Thyroid gland (tissue), 4 donors: ENCODE measurements around the gene FNTB. TPM values are rescaled to one million over a fixed set of nuclear protein-coding genes. Genes with fewer than 3 reads are reported as not detected.

Experiments
- DNase-seq, 2 donors: peaks; one replicate each; pipeline ENCODE4 v3.0.0-alpha.2; 2019
- H3K27ac ChIP-seq, 3 donors: fragments of 200-600 bp; sonication (generic); 1 replicate in 2 of 3; 2 replicates in 1 of 3; pipeline ENCODE4 v1.5.1; 2016 to 2019; ENCODE audit warnings: mild to moderate bottlenecking in 1 of 3, moderate library complexity in 1 of 3
- H3K27me3 ChIP-seq: fragments of 200-600 bp; sonication (generic); one replicate; pipeline ENCODE4 v1.5.1; 2019
- H3K36me3 ChIP-seq, 2 donors: fragments of 200-600 bp; sonication (generic); one replicate each; pipeline ENCODE4 v1.5.1; 2016 to 2019
- H3K4me1 ChIP-seq, 2 donors: fragments of 200-600 bp; sonication (generic); one replicate each; pipeline ENCODE4 v1.5.1; 2017 to 2019
- H3K4me3 ChIP-seq, 3 donors: fragments of 200-600 bp; sonication (generic); replicated peaks in 1 of 3; 1 replicate in 2 of 3; 2 replicates in 1 of 3; pipeline ENCODE4 v1.5.1; 2016; ENCODE audit warnings: mild to moderate bottlenecking in 1 of 3
- H3K9me3 ChIP-seq: fragments of 200-600 bp; sonication (generic); one replicate; pipeline ENCODE4 v1.5.1; 2017
- POLR2A ChIP-seq, 2 donors: fragments of 450-650 bp; IDR thresholded peaks; one replicate each; pipeline ENCODE4 v1.6.1; 2017; ENCODE audit warnings: antibody characterized with exemption in 2 of 2, mild to moderate bottlenecking in 2 of 2, moderate library complexity in 1 of 2
- WGBS, 2 donors: methylation state at CpG; one replicate each; pipeline ENCODE4 v1.1.5; 2017; 5-methylcytosine and 5-hydroxymethylcytosine counted together
- intact Hi-C: fragments of 100-400 bp; cut with DNase I; formaldehyde crosslinking; loops from one replicate; pipeline ENCODE4 v1.15.1; 2023
- total RNA-seq, 4 donors: library from RNA; depleted of rRNA; stranded (reverse); fragments of >200 nt; gene quantifications; one replicate each; pipeline ENCODE4 v1.2.3, GENCODE V29; 2016
- TF ChIP-seq, protein P1 (sequence below), 6 experiments: fragments of 200-600 bp in 3 of 6; fragments of 450-650 bp in 3 of 6; sonication (generic) in 3 of 6; IDR thresholded peaks; one replicate each; pipeline ENCODE4 v1.5.1; 2016 to 2019; ENCODE audit warnings: antibody characterized with exemption in 6 of 6, mild to moderate bottlenecking in 2 of 6, inconsistent platforms in 1 of 6, moderate library complexity in 1 of 6

The FNTB gene
- total RNA-seq, 4 donors from 2014 or later: 7.8 to 27.0 (median 18.8) TPM

DNA sequence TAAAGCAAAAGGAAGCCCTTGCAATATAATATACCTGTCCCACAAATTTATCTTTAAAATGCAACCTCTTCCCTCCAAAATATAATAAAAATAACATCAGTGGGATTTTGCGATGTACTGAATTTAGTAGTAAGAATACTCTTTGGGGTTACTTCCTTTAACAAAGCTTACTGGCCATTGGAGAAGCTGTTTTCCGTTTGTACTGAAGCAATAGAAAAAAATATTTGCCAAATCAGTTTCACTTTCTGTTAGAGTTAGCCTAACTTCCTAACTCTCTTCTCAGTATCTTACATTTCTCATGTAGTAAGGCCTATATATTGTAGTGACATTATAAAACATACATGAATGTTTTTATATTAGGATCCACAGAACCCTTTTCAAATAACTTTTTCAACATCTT, 111.9 kb downstream of the FNTB start:
- Histone ChIP-seq H3K4me1 (peaks cover 31 to 54% of the 10 kb centered on the region in 2 donors), H3K36me3 (peaks cover under 1 to 5% of the 10 kb centered on the region in 2 donors), H3K27me3 (no peaks in the 10 kb centered on the region), H3K27ac (peak overlapping the region; percentile 14 to 48 (median 41)), H3K9me3 (no peaks in the 10 kb centered on the region), H3K4me3 (no peak overlapping the region)
- intact Hi-C loops: no loop called here
- DNase-seq: no peak
- 28 to 47% methylated on average over 2 of the region's 2 CpGs for WGBS, 2 donors
- TF ChIP-seq, protein P1, sequence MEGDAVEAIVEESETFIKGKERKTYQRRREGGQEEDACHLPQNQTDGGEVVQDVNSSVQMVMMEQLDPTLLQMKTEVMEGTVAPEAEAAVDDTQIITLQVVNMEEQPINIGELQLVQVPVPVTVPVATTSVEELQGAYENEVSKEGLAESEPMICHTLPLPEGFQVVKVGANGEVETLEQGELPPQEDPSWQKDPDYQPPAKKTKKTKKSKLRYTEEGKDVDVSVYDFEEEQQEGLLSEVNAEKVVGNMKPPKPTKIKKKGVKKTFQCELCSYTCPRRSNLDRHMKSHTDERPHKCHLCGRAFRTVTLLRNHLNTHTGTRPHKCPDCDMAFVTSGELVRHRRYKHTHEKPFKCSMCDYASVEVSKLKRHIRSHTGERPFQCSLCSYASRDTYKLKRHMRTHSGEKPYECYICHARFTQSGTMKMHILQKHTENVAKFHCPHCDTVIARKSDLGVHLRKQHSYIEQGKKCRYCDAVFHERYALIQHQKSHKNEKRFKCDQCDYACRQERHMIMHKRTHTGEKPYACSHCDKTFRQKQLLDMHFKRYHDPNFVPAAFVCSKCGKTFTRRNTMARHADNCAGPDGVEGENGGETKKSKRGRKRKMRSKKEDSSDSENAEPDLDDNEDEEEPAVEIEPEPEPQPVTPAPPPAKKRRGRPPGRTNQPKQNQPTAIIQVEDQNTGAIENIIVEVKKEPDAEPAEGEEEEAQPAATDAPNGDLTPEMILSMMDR (IDR thresholded peaks at IDR 0.05): no peak
- TF ChIP-seq POLR2A (IDR thresholded peaks at IDR 0.05): no peak

DNA sequence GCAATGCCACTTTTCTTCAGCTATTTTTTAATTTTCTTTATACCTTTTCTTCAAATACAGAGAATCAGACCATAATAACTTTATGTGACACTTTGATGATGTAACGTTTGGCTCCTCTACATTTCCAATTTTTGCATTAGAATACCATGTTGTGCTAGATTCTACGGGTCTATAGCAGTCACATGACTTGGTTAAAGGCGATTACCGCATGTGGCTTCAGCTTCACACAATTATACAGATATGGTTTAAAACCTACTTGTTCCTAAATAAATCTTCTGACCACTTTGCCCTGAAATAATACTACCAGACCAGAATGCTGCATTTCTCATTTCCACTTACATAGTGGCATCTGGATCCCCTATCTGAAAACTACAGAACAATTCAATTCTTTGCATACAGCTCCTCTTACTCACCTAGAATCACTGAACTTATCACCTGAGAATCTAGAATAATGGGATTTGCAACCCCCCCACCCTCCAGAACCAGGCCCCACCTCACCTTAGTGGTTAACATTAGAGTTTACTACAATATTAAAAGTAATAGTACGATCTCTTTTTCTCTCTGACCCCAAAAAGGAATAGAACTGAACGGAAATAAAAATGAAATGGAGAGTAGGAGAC, 114.3 kb downstream of the FNTB start:
- no peaks in the 10 kb centered on the region for H3K36me3 ChIP-seq
- no peak for DNase-seq
- H3K9me3 ChIP-seq: no peaks in the 10 kb centered on the region
- H3K4me3 ChIP-seq: peak overlapping the region in 2 of 3 donors; percentile 32 to 86
- H3K27ac ChIP-seq: peak overlapping the region in 2 of 3 donors; percentile 20 to 85
- intact Hi-C loops: no loop called here
- TF ChIP-seq, protein P1 (IDR thresholded peaks at IDR 0.05): no peak
- no peak for TF ChIP-seq POLR2A (IDR thresholded peaks at IDR 0.05)
- no peaks in the 10 kb centered on the region for H3K27me3 ChIP-seq
- H3K4me1 ChIP-seq: peaks cover 31 to 39% of the 10 kb centered on the region in 2 donors
- WGBS, 2 donors: 30 to 38% methylated on average over 6 of the region's 6 CpGs

DNA sequence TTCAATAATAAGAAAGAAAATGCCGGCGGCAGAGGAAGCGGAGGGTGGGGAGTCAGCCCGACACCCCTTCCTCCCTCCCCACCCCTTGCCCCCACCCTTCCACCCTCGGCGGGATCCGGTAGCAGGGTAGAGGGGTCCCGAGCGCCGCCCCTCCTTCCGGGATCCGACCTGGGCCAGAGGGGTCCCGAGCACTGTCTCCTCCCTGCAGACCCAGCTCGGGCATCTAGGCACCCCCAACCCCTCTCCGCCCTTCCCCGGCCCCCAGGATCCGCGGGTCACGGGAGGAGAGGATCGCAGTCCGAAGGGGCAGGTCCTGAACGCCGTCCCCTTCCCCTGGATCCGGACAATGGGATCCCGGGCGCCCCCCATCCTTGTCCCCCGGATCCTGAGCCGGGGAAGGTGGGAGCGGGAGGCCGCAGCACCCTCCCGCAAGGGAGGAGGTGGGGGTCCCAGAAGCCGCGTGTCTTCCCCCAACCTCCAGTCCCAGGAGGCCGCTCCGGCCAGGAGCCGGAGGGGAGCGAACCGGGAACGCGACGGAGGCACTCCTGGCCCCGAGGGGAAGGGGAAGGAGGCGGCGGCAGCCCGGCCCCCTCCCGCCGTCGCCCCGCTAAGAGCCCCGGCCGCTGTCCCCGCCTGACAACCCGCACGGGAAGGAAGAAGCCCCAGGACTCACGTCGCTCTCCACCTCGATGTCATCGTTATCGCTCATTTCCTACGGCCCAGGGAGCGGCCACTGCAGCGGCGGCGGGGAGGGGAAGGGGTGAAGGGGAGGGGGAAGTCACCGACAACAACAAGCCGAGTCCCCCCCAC, 115.1 kb downstream of the FNTB start:
- peak in 1 of 2 donors; percentile 12 for DNase-seq
- H3K27ac ChIP-seq: peak overlapping the region; percentile 80 to 85 (median 85)
- intact Hi-C loops: no loop called here

DNA sequence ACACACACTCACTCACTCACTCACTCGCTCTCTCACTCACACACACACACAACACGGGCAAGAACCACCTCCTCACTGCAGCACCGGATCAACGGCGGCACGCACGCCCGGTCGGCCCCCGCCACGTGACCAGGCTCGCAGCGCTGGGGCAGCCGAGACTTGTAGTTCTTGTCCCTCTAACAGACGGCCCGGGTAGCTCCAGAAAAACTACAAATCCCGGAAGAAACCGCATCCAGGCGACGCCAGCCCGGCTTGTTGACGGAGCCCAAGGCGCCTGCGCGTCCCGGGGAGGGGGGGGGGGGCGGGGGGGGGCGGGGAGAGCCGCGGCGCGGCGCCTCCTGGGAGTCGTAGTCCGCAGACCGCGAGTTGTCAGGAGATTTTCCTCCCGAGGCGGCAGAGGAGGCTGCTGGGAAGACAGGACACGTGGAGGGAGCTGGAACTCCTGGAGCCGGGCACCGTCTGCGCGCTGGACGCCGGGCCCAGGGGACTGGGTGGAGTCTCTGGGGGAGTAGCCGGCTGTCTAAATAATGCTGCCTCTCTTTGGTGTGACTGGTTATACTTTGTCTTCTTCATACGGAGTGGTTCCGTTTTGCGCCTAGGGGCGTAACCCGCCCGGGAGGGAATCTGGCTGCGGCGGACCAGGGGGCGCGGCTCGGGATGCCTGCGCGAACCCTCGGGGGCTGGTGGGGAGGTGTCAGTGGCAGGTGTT, 115.9 kb downstream of the FNTB start, which contains the start of gene MAX:
MAX (minus strand) TSS at position 77 of the 709 bp plus-strand sequence. CDS start 178 bp downstream, outside the sequence.
- TF ChIP-seq POLR2A (IDR thresholded peaks at IDR 0.05): peak; percentile 40 to 87
- TF ChIP-seq, protein P1 (IDR thresholded peaks at IDR 0.05): no peak
- H3K9me3 ChIP-seq: no peaks in the 10 kb centered on the region
- H3K36me3 ChIP-seq: no peaks in the 10 kb centered on the region
- peak within 1 kb of the TSS; percentile 70 to 87 (median 86) for H3K4me3 ChIP-seq
- 0 to 1% methylated on average over 19 of the region's 61 CpGs for whole genome bisulfite sequencing, 2 donors
- DNase-seq: peak; percentile 99
- H3K4me1 ChIP-seq: peaks cover 21 to 25% of the 10 kb centered on the region in 2 donors
- intact Hi-C loops: no loop called here
- no peaks in the 10 kb centered on the region for H3K27me3 ChIP-seq
- H3K27ac ChIP-seq: peak within 1 kb of the TSS; percentile 80 to 85 (median 85)

More for the DNA sequence above, 115.1 kb downstream of the FNTB start:
- WGBS, 2 donors: 0 to 1% methylated on average over 18 to 19 of the region's 66 CpGs
- Histone ChIP-seq H3K27me3 (no peaks in the 10 kb centered on the region), H3K36me3 (no peaks in the 10 kb centered on the region), H3K9me3 (no peaks in the 10 kb centered on the region), H3K4me1 (peaks cover 23 to 31% of the 10 kb centered on the region in 2 donors), H3K4me3 (peak overlapping the region; percentile 70 to 87 (median 86))
- TF ChIP-seq POLR2A (IDR thresholded peaks at IDR 0.05): no peak
- TF ChIP-seq, protein P1 (IDR thresholded peaks at IDR 0.05): no peak
